ENCODE measurements around the gene ETV2.
"Not testable (repeated sequence)": the region's sequence is repeated elsewhere in the genome, so short reads cannot be mapped to it uniquely, and the experiment has no call there.

ETV2 gene, protein sequence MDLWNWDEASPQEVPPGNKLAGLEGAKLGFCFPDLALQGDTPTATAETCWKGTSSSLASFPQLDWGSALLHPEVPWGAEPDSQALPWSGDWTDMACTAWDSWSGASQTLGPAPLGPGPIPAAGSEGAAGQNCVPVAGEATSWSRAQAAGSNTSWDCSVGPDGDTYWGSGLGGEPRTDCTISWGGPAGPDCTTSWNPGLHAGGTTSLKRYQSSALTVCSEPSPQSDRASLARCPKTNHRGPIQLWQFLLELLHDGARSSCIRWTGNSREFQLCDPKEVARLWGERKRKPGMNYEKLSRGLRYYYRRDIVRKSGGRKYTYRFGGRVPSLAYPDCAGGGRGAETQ

DNA sequence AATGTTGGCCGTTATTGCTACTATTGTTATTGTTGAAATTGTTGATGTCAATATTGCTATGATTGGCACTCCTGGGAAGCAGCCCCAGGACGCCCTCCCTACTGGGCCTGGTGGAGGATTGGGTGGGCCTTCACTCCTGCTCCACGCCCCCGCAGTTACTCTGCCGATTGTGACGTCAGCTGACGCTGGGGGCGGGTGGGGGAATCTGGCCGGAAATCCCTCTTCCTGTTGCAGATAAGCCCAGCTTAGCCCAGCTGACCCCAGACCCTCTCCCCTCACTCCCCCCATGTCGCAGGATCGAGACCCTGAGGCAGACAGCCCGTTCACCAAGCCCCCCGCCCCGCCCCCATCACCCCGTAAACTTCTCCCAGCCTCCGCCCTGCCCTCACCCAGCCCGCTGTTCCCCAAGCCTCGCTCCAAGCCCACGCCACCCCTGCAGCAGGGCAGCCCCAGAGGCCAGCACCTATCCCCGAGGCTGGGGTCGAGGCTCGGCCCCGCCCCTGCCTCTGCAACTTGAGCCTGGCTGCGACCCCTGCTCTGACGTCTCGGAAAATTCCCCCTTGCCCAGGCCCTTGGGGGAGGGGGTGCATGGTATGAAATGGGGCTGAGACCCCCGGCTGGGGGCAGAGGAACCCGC, at the start of gene ETV2:
Gene ETV2 (plus strand): TSS at position 231 of the 637 bp plus-strand sequence. CDS start 716 bp downstream, outside the sequence.
- DNase-seq (ENCODE audit: low spot score) = no peak

DNA sequence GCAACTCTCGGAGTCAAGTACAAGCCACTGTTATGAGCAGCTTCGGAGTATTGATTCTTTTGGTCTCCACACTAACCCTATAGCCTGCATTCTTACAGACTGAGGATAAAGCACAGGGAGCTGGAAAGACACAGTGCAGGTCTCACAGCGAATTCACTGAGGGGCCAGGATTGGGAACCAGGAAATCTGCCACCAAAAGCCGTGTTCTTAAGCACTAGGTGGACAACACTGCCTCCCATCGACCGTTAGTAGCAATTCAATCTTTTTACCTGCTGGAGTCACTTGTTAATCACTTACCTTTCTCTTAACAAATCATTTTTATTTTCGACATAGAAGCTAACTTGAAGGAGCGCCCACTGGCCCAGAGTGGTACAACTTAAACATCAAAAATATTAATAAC, 49.3 kb upstream of the ETV2 start:
- peak; percentile 77 for DNase-seq (ENCODE audit: low spot score)

DNA sequence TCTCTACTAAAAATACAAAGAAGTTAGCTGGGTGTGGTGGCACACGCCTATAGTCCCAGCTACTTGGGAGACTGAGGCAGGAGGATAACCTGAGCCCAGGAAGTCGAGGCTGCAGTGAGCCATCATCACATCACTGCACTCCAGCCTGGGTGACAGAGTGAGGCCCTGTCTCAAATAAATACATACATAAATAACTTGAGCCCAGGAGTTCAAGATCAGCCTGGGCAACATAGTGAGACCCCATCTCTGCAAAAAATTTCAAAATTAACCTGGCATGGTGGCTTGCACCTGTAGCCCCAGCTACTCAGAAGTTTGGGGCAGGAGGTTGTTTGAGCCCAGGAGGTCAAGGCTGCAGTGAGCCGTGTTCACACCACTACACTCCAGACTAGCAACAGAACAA, 46.5 kb upstream of the ETV2 start:
- not testable (repeated sequence) for DNase-seq (ENCODE audit: low spot score)

DNA sequence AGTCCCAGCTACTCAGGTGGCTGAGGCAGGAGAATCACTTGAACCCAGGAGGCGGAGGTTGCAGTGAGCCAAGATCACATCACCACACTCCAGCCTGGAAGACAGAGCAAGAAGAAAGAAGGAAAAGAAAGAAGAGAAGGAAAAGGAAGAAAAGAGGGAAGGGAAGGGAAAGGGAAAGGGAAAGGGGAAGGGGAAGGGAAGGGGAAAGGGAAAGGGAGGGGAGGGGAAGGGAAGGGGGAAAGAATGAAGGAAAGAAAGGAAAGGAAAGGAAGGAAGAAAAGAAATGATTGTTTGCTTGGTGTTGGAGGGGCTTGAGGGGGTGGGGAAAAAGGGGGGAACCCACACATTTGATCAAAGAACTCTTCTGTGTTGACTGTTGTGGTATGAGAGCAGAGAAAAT, 45.6 kb upstream of the ETV2 start:
- no peak for DNase-seq (ENCODE audit: low spot score)

DNA sequence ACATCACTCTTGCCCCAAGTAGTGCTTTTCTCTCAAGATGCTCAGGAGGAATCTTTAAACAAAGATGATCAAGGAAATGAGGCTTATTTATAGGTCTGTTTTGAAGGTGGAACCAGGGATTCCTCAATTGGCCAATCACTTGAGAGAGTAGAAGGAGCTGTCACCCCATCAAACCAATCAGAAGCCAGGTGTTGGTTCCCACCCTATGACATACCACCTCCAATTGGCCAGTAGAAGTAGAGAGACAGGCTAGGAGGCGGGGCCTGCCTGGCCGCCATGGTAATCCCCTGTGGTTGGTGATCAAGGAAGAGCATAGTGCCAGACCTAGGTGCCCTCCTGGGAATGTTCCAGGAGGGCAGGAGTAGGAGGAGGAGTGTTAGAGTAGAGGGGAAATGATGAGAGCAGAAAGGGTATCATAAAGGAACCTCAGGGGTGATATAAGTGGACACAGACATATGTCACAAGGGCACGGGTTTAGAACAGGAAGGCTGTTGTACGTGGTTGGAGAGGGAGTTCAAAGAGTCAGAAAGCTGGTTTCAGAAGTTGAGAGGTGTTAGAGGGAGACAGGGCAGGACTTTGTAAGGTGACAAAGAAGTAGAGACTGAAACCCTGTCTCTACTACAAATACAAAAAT, 45.1 kb upstream of the ETV2 start:
- DNase-seq (ENCODE audit: low spot score) = peak; percentile 4

DNA sequence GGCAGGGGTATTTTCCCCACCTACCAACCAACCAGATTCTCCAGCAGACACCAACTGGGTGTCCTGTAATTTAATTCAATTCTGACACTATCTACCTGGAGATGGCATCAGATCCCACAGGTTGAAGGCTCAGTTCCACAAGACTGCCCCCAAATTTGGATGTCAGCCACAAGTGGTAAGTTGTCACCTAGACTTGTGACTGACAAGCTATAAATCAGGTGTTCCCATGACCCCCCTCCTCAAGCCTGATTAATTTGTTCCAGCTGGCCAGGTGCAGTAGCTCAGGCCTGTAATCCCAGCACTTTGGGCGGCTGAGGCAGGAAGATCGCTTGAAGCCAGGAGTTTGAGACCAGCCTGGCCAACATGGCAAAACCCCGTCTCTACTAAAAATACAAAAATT, 39.6 kb upstream of the ETV2 start:
- no peak for DNase-seq (ENCODE audit: low spot score)

DNA sequence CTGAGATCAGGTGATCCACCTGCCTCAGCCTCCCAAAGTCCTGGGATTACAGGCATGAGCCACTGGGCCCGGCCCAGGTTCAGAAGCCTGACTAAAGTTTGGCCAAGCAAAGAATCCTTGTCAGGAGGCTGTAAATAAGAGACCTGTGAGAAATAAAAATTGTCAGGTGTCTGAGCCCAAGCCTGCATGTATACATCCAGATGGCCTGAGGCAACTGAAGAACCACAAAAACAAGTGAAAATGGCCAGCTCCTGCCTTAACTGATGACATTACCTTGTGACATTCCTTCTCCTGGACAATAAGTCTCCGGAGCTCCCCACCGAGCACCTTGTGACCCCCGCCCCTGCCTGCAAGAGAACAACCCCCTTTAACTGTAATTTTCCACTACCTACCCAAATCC, 37.1 kb upstream of the ETV2 start:
- DNase-seq (ENCODE audit: low spot score) = not testable (repeated sequence)

DNA sequence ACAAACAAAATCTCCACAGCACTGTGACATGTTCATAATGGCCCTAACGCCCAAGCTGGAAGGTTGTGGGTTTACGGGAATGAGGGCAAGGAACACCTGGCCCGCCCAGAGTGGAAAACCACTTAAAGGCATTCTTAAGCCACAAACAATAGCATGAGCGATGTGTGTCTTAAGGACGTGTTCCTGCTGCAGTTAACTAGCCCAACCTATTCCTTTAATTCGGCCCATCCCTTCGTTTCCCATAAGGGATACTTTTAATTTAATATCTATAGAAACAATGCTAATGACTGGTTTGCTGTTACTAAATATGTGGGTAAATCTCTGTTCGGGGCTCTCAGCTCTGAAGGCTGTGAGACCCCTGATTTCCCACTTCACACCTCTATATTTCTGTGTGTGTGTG, 34.4 kb upstream of the ETV2 start:
- not testable (repeated sequence) for DNase-seq (ENCODE audit: low spot score)

DNA sequence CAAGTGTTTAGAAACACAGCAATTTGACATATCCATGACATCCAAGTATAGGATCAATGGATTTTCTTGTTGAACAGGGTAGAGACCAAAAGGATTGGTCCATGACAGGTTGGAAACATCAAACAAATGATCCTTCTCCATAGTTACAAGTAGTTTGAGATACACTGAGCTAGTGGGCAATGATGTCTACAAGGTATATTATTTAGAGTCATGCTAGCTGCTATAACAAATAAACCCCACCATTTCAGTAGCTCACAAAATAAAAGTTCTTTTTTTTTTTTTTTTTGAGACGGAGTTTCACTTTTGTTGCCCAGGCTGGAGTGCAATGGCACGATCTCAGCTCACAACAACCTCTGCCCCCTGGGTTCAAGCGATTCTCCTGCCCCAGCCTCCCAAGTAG, 33.9 kb upstream of the ETV2 start:
- DNase-seq (ENCODE audit: low spot score) = no peak

DNA sequence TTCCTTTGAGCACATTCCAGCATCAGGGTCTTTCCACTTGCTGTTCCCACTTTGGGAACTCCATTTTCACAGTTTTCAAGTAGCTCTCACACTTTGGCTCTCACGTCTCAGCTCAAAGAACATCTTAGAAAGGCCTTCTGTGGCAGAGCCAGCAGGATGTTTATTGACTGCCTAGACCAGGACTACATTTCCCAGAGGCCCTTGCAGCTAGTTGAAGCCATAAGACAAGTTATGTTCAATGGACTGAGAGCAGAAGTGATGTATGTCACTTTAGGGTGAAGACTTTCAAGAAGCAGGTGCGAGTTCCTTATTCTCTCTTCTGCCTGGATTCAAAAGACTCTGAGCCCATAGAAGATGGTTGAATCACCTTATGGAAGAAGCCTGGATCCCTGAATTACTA, 33.3 kb upstream of the ETV2 start:
- no peak for DNase-seq (ENCODE audit: low spot score)

DNA sequence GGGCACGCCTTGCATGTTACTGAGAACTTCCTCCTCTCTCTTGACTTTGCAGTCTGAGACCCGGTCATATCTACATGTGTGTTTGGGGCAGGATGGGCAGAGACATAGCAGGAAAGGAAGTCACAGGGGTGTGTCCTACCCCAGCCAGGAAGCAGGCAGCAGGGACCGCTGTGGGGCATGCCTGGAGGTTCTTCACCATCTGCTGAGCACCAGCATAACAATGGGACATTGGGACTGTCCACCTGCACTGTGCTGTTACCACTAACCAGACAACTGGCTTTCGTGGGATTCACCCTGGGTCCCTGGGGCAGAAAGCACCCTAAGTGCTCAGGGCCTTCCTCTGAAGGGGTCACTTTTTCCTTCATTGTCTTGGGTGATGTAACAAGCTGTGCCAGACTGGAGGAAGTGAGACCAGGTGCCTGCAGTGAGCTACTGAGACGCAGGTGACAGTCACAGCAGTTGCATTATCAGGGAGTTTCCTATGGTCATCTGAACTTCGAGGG, 31.6 kb upstream of the ETV2 start:
- no peak for DNase-seq (ENCODE audit: low spot score)

DNA sequence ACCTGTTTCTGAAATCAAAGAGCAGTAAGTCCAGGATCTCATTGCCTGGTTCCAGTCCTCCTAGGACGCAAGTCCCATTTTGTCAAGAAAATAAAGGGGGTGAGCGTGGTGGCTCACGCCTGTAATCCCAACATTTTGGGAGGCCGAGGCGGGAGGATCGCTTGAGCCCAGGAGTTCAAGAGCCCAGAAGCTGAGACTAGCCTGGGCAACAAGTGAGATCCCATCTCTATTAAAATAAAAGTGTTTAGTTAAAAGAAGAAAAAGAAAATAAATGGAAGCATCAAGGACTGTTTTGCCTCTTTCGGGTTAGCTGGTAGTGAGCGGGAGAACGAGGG, 29.4 kb upstream of the ETV2 start:
- DNase-seq (ENCODE audit: low spot score) = no peak

DNA sequence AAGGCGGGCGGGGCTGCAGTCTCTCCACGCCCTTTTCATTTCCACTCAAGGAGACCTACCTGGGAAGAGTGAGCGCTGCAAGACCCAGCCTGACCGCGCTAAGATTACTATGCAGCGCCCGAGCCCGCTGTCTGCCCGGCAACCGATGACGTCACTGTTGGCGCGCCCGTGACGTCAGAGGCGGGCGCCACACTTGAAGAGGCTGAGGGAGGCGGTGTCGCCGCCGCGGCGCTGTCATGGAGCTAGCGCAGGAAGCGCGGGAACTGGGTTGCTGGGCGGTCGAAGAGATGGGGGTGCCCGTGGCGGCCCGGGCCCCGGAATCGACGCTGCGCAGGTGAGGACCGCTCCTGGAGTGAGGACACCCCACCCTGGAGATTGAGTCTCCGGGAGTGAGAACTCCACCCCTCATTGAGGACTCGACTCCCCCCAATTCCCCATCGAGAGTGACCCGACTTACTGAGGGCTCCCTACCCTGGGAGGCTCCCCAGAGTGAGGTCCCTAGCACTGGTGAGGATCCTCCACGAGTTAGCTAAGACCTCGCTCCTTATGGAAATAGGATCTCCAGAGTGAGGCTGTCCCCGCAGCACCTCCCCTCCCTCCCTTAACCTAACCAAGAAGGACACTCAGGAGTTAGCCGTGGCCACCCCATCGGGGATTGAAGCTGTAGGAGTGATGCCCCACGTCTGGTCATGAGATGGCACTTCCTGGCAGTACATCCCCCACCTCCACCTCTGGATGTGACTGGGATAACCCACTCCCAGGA, 28.8 kb upstream of the ETV2 start, which contains the start of gene HAUS5:
Gene HAUS5 (plus strand): TSS at position 177 of the 763 bp plus-strand sequence. CDS start 60 bp downstream, at position 237.
- DNase-seq (ENCODE audit: low spot score) = peak; percentile 92

DNA sequence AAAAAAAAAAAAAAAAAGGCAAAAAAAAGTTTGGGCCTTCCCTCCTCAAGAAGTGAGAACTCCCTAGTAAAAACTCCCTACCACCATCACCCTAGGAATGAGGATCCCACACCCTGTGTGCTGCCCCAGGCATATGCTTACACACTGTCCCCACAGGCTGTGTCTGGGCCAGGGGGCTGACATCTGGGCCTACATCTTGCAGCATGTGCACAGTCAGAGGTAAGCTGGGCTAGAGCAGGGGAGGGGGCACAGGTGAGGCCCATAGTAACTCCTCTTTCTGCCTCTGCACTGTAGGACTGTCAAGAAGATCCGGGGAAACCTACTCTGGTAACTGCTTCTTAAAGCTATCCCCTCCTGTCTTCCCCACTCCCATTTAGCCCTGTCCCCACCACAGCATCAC, 28.0 kb upstream of the ETV2 start:
- no peak for DNase-seq (ENCODE audit: low spot score)

DNA sequence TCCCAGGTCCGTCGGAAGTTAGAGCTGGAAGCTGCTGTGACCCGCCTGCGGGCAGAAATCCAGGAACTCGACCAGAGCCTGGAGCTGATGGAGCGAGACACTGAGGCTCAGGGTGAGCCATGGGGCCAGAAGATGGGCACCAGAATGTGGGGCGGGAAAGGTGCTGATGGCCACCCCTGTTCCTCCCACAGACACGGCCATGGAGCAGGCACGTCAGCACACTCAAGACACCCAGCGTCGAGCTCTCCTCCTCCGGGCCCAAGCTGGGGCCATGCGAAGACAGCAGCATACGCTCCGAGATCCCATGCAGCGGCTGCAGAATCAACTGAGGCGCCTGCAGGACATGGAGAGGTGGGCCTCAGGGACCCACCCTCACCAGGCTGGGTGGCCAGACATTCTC, 26.5 kb upstream of the ETV2 start:
- DNase-seq (ENCODE audit: low spot score) = no peak

DNA sequence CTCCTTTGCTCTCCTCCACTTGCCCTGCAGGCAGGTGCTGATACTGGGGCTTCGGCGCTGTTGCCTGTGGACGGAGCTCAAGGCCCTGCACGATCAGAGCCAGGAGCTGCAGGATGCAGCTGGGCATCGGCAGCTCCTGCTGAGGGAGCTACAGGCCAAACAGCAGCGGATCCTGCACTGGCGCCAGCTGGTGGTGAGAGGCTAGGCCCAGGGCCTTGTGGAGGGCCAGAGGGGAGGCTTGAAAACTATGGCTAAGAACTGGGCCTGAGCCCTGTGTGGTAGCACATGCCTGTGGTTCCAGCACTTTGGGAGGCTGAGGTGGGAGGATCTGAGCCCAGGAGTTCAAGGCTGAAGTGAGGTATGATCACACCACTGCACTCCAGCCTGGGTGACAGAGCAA, 22.7 kb upstream of the ETV2 start:
- no peak for DNase-seq (ENCODE audit: low spot score)

DNA sequence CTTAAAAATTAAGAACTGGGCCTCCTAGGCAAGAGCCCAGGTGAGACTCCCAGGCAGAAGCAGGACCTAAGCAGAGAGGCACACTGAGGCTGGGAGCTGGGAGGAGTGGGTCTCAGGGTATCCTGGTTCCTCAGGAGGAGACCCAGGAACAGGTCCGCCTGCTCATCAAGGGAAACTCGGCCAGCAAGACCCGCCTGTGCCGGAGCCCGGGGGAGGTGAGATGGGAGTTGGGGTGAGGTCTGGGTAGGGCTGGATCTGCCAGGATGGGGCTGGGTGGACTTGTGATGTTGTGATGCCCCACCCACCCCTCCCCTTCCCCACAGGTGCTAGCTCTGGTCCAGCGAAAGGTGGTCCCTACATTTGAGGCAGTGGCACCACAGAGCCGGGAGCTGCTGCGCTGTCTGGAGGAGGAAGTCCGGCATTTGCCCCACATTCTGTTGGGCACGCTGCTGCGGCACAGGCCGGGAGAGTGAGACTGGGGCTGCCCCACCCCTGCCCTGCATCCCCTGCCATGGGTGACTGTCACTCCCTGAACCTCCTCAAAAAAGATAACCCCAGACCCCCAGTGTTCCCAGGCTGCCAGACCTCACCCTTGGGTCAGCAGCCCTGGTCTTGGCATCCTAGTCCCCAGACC, 22.1 kb upstream of the ETV2 start:
- no peak for DNase-seq (ENCODE audit: low spot score)

DNA sequence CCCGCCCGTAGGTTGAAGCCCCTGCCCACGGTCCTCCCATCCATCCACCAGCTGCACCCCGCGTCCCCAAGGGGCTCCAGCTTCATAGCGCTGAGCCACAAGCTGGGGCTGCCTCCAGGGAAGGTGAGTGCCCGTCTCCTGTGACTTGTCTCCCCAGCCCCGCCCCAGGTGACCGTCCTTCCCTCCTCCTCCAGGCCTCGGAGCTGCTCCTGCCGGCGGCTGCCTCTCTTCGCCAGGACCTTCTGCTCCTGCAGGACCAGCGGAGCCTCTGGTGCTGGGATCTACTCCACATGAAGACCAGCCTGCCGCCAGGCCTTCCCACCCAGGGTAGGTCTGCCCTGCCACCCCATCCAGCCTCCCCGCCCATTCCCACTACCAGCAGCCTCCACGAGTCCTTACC, 21.5 kb upstream of the ETV2 start:
- DNase-seq (ENCODE audit: low spot score) = no peak

DNA sequence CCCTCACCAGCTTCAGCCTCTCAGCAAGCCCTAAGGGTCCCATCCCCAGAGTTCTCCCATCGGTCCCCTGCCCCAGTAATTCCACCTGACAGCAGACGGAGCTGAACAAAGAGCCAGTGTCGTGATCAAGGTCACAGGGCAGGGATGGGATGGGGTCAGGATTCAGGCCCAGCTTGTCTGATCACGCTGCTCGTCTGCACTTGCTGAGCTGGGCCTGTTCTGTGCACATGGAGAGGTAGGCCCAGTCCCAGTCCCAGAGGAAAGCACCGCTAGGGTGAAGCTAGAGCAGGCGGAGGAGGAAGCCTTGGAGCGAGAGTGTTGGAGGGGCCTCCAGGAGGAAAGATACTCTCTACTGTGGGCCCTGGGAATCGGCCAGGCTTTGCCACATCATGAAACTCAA, 19.8 kb upstream of the ETV2 start:
- DNase-seq (ENCODE audit: low spot score) = no peak

DNA sequence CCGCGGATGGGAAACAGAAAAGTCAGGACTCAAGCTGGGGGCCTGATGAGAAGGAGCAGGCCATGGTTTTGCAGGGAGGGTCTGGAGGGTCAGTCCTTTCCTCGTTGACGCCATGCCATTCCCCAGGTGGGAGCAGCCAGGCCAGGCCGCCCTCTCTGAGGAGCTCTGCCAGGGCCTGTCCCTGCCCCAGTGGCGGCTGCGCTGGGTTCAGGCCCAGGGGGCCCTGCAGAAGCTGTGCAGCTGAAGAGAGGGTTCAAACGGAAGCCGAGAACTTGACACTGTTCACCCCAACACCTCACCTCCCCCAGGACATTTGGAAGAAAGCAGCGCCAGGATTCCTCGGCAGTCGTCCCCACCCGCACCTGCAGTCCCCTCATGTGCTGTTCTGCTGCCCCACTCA, 18.8 kb upstream of the ETV2 start:
- DNase-seq (ENCODE audit: low spot score) = no peak

DNA sequence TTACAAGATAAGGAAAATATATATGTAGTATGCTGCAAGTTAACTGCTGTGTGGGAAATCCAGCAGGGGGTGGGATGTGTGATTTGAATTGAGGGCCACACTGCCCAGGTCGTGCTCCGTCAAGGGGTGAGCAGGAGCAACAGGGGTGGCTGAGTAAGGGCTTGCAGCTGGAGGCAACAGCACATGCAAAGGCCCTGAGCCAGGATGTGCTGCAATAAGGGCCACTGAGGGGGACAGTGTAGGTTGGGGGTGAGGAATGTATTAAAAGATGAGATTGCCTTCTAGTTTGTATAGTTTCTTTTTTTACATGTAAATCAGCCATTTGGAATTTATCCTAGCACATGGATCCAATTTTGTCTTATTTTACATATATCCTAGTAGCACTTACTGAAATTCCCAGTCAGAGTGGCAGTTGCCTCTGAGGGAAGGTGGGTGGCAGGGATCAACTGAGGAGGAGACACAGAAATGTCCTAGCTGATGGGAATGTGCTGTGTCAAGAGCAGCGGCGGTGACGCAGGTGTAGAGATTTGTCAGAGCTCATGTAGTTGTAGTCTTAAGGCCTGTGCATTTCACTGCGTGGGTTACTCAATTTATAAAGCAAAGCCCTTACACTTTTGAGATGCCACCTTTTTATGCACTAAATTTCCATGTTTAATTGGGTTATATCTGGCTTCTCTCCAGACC, 18.1 kb upstream of the ETV2 start:
- no peak for DNase-seq (ENCODE audit: low spot score)

DNA sequence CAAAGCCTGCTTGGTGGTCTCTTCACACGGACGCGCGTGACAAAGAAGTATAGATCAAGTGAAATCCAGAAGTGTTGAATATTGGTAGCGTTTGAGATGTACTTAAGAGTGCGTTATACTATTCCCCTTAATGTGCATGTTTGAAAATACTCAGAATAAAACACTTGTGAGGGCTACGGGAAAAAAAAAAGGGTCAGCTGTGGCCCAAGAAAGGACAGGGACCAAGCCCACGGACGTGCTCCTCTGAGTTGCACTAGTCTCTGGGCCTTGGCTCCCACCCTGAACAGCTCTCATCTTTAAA, 13.3 kb upstream of the ETV2 start:
- no peak for DNase-seq (ENCODE audit: low spot score)
